Neural progenitor cell (in vitro differentiated cells): ENCODE data around the gene DOCK4.

Experiments used
- CTCF ChIP-seq: fragments of 200-600 bp; sonication (generic); IDR thresholded peaks from 2 replicates; pipeline ENCODE4 v1.5.1; 2017; ENCODE audit warnings: antibody characterized with exemption, mild to moderate bottlenecking
- EZH2 ChIP-seq: fragments of 200-600 bp; sonication (generic); IDR thresholded peaks from 2 replicates; pipeline ENCODE4 v1.6.1; 2017; ENCODE audit warnings: antibody characterized with exemption, mild to moderate bottlenecking, moderate library complexity

DNA sequence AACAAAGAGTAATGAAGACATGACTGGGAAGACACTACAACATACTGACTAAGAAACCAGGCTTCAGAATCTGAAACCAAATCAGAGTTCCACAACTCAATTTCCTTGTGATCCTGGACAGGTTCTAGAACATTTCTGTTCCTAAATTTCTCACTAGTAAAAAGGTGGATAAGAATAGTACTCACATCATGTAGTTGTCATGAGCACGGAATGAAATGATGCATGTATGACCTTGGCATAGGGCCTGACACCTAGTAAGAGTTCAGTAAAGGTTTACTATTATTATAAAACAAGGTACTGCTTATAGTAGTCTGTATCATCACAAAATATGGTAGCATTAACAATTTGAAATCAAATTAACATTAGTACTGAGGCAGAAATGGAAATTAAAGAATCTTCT is 19.9 kb downstream of the DOCK4 start:
- no peak for TF ChIP-seq CTCF
- no peak for TF ChIP-seq EZH2
